CD4-positive, alpha-beta T cell treated with Interferon gamma for 1 hour (primary cell): ENCODE results near the gene ACTL6A.

ENCODE experiments used
- DNase-seq: peaks from one replicate; pipeline ENCODE4 v3.0.0-alpha.2; 2020

Gene ACTL6A

GRCh38 chr3:179591313-179591712 lies 28.6 kb downstream of the ACTL6A start:
- DNase-seq, result no peak

GRCh38 chr3:179599531-179599930 lies 36.8 kb downstream of the ACTL6A start:
- DNase-seq, result no peak

- no peak for DNase-seq
Measured at GRCh38 chr3:179603321-179603720, 40.6 kb downstream of the ACTL6A start.

- no peak for DNase-seq
Measured at GRCh38 chr3:179603831-179604230, 41.1 kb downstream of the ACTL6A start.

- peak; percentile 93 for DNase-seq
Measured at GRCh38 chr3:179604321-179605078, 41.8 kb downstream of the ACTL6A start, which contains the start of the genes MRPL47 and NDUFB5. MRPL47 (minus strand) TSS chr3:179604638; CDS start chr3:179604624, 14 bp downstream. NDUFB5 (plus strand) TSS chr3:179604794; CDS start chr3:179604816, 22 bp downstream.

- DNase-seq, result no peak
Measured at GRCh38 chr3:179606534-179607085, 43.9 kb downstream of the ACTL6A start.

- no peak for DNase-seq
Measured at GRCh38 chr3:179608931-179609720, 46.4 kb downstream of the ACTL6A start.

GRCh38 chr3:179610066-179610465 lies 47.3 kb downstream of the ACTL6A start:
- no peak for DNase-seq

- DNase-seq, result no peak
Measured at GRCh38 chr3:179613807-179614206, 51.1 kb downstream of the ACTL6A start.

- no peak for DNase-seq
Measured at GRCh38 chr3:179615458-179616173, 52.9 kb downstream of the ACTL6A start.

- DNase-seq, result no peak
Measured at GRCh38 chr3:179622023-179622422, 59.3 kb downstream of the ACTL6A start.

GRCh38 chr3:179624451-179624850 lies 61.7 kb downstream of the ACTL6A start:
- DNase-seq, result no peak

- no peak for DNase-seq
Measured at GRCh38 chr3:179630753-179631451, 68.2 kb downstream of the ACTL6A start.
